PFSK-1 (cell line): ENCODE measurements around the gene SLC44A1.

Experiments
- POLR2AphosphoS5 ChIP-seq: IDR thresholded peaks from 2 replicates; pipeline ENCODE4 v1.6.1; 2012; ENCODE audit warnings: low read depth, mild to moderate bottlenecking, control low read depth, low read length, moderate library complexity
- TAF1 ChIP-seq: IDR thresholded peaks from 2 replicates; pipeline ENCODE4 v1.6.1; 2012; ENCODE audit warnings: low read length, control low read depth, borderline replicate concordance; ENCODE audit not compliant: insufficient read depth

GRCh38 chr9:105345626-105346025 is 101.2 kb downstream of the SLC44A1 start:
- TF ChIP-seq POLR2AphosphoS5 = no peak
- TF ChIP-seq TAF1 = no peak
